GM12875 (cell line): ENCODE results near the gene RBM38.

Source experiments
- H3K4me3 ChIP-seq: one replicate; pipeline ENCODE4 v1.5.1; 2011; ENCODE audit warnings: low read depth, low read length, control low read depth
- TF ChIP-seq, protein P1 (sequence below): IDR thresholded peaks from 2 replicates; pipeline ENCODE4 v1.5.1; 2011; ENCODE audit warnings: low read depth, mild to moderate bottlenecking, control low read depth, inconsistent platforms, low read length, moderate library complexity, borderline replicate concordance; ENCODE audit not compliant: insufficient read depth

The RBM38 gene

DNA sequence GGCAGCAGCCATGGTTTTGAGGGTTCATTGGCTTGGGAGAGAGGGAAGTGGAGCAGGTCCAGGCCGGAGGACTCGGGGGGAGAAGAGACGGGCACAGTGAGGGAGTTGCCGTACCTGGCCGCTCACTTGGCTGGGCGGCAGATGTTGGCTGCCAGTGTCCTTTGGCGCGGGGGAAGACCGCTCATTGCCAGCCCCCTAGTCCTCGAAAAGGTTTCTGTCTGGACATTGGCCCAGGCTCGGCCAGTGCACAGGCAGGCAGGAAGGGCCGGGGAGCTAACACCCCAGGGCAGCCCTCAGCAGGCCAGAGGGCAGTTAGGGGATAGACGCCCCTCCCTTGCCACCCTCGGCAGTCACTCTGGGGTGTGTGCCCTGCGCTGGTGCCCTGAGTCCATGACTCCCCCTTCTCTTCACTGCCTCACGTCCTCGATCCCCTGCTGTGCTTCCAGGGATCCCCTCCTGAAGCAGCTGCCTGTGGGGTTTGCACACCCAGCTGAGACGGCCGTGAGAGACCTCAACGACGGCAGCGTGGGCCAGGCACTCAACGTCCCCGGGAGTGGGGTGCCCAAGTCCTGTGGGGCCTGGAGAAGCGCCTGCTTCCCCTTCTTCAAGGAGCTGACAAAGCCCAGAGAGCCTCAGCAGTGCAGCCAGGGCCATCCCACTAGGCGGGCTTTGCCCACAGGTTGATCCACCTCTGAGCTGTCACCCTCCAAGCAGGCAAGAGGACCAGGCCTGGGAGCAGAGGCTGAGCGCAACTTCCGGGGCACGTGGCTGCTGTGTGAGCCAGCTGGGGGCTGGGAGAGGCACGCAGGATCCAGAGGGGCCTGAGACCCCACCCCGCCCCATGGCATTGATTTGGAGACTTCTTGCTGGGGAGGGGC lies 20.4 kb downstream of the RBM38 start:
- H3K4me3 ChIP-seq: no peak overlapping the region

DNA sequence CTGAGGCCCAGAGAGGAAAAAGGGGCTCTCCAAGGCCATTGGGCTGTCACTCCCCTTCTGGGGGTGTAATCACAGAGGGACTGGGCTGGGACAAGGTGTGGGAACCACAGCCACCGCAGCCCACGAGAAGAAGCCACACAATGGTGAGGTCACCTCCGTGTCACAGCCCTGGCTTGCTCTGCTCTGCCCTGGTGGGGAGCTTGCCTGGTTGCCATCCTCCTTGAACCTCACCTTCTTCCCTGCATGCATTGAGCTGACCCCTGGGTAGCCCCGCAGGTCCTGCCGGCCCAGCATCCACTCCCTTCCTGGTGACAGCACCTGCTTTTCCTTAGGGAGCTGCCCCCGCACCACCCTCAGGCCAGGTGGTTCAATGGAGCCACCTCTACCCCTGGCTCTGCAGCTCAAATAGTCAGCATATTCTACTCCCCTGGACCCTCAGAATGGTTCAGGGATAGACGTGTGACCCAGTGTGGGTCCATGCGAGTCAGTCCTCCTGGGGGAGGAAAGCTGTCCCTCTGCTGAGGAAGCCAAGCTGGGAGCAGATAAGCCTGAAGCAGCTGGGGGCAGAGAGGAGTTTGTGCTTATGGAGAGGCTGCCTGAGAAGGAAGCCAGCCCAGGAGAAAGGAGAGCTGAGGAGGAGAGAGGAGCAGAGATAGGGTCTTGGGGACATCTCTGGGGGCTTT lies 21.3 kb downstream of the RBM38 start:
- TF ChIP-seq, protein P1, sequence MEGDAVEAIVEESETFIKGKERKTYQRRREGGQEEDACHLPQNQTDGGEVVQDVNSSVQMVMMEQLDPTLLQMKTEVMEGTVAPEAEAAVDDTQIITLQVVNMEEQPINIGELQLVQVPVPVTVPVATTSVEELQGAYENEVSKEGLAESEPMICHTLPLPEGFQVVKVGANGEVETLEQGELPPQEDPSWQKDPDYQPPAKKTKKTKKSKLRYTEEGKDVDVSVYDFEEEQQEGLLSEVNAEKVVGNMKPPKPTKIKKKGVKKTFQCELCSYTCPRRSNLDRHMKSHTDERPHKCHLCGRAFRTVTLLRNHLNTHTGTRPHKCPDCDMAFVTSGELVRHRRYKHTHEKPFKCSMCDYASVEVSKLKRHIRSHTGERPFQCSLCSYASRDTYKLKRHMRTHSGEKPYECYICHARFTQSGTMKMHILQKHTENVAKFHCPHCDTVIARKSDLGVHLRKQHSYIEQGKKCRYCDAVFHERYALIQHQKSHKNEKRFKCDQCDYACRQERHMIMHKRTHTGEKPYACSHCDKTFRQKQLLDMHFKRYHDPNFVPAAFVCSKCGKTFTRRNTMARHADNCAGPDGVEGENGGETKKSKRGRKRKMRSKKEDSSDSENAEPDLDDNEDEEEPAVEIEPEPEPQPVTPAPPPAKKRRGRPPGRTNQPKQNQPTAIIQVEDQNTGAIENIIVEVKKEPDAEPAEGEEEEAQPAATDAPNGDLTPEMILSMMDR: no peak
- H3K4me3 ChIP-seq: no peak overlapping the region

More for the DNA sequence above, 20.4 kb downstream of the RBM38 start:
- TF ChIP-seq, protein P1: no peak

DNA sequence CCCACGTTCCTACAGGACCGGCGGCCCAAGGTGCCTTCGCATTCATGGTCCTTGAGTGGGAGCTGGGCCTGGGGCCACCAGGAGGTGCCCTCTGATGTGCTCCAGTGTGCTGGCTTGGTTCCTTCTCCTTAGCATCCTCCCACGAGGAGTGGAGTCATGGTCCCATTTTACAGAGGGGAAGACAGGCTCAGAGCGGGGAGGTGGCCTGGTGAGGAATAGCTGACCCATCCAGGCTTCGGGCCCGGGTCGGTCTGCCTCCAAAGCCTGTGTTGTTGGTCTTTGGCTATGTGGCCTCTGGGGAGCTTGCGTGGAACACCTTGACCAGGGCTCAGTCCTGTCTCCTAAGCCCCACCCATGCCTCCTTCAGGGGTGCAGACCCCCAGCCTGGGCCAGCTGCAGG lies 22.8 kb downstream of the RBM38 start:
- no peak overlapping the region for H3K4me3 ChIP-seq
- TF ChIP-seq, protein P1: no peak

DNA sequence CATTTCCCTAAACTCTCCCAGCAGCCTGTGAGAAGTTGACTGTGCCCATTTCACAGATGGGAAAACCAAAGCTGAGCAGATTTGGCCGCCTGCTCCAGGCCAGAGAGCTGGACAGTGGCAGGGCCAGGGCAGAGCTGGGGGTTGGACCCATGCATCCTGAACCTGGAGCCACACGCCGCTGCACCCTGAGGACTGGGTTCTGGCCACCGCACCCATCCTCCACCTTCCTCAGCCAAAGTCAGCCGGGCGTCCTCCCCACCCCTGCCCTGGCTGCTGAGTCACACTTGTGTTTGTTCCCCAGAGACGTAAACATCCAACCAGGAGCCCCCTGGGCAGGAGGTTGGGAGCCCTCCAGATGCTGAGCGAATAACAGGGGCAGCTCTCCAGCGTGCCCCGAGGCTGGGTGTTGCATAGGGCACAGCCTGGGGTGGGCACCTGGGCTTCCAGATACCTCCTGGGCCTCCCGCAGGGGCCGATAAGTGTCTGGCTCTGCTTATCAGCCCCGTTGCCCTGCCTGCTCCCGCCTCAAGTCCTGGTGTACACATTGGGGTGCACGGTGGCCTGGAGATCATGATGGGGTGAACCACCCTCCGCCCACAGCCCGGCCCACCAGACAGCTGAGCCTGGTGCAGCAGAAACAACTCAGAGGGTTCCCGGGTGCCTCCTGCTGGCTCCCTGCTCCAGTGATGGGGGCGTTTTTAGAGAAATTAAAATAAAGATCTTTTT lies 23.8 kb downstream of the RBM38 start:
- TF ChIP-seq, protein P1: no peak
- no peak overlapping the region for H3K4me3 ChIP-seq

DNA sequence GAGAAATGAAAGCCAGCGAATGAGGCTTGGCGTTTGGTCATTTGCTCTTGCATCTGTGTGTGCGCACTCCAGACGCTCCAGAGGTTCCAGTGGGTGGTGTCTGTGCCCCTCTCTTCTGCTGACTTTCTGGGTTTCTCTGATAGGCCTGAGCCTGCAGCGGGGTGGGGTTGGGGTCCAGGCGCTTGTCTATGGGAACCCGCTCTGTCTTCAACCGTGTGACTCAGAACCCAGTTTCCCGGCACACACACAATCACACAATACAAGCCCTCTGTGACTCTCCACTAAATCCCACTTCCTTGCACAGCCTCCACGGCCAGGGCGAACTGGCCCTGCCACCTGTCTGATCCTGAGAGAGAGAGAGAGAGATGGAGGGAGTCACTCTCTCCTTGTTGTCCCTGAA lies 24.6 kb downstream of the RBM38 start:
- TF ChIP-seq, protein P1: no peak
- no peak overlapping the region for H3K4me3 ChIP-seq

DNA sequence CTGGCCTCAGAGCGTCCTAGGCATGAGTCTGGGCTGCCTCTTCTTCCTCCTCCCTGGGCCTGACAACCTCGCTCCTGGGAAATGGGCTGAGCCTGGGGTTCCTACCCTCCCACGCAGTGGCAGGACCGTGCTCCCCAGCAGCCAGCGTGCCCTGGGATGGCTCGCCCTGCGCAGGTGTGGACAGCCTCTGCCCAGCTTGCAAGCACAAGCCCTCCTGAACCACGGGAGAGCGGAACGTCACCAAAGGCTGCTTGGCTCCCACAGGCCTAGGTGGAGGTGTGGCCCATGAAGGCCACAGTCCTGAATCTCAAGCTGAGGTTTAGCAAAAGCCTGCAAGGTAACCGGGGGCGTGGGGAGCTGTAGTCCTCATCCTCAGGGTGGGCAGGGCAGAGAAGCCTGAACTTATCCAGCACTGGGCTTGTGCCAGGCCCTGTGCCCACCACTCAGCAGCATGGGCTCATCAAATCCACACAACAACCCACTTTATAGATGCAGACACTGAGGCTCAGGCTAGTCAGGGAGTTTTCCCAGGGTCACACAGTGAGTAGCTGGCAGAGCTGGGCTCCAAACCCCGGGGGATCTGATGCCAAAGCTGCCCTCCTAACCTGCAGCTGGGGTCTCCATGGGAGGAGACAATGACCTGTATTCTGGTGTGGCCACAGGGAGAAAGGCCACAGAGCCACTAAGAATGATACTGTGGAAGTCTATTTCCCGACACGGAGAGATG lies 25.3 kb downstream of the RBM38 start:
- TF ChIP-seq, protein P1: no peak

More for the DNA sequence above, 25.3 kb downstream of the RBM38 start:
- no peak overlapping the region for H3K4me3 ChIP-seq
